Fibroblast of gingiva (primary cell): Measurements from ENCODE around the gene MRPL27.

ENCODE experiments used
- DNase-seq: peaks from one replicate; pipeline ENCODE4 v3.0.0-alpha.2; 2011; ENCODE audit warnings: low read depth

Gene MRPL27

GRCh38 chr17:50360486-50361115 is 12.4 kb downstream of the MRPL27 start:
- DNase-seq, result no peak

DNA sequence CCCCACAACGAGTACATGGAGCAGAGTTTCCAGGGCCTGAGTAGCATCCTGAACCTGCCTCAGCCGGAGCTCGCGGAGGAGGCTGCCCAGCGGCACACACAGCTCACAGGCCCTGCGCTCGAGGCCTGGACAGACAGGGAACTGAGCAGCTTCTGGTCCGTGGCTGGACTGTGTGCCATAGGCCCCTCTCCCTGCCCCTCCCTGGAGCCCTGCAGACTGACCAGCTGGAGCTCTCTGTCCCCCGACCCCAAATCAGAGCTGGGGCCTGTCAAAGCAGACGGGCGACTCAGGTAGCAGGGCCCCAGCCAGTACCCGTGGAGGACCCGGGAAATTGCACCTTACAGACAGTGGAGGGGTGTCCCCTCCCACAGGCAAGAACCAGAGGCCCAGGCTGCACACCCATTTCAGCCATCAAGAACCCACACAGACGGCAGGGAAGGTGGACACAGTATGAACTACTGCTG is 13.0 kb downstream of the MRPL27 start:
- DNase-seq, result no peak

- DNase-seq, result no peak
Observed at GRCh38 chr17:50359005-50359699, 13.8 kb downstream of the MRPL27 start.

DNA sequence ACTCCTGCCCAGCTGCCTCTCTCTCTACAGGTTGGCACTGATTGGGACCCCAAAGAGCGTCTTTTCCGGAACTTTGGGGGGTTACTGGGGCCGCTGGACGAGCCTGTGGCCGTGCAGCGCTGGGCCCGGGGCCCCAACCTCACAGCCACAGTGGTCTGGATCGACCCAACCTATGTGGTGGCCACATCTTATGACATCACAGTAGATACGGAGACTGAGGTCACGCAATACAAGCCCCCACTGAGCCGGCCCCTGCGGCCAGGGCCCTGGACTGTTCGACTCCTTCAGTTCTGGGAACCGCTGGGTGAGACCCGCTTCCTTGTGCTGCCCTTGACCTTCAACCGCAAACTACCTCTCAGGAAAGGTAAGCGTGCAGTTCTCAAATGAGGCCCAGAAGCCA is 14.8 kb downstream of the MRPL27 start:
- no peak for DNase-seq

- DNase-seq, result no peak
Observed at GRCh38 chr17:50356892-50357510, 16.0 kb downstream of the MRPL27 start.

DNA sequence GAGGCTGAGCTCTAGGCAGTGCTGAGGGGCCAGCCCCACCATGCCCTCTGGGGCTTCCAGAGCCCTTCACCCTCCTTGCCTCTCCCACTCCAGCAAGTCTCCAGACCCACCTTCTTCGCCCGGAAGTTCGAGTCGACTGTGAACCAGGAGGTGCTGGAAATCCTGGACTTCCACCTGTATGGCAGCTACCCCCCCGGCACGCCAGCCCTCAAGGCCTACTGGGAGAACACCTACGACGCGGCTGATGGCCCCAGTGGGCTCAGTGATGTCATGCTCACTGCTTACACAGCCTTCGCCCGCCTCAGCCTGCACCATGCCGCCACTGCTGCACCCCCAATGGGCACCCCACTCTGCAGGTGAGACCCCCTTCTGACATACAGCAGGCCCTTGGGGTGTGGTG is 16.6 kb downstream of the MRPL27 start:
- no peak for DNase-seq

- no peak for DNase-seq
Observed at GRCh38 chr17:50355701-50356341, 17.2 kb downstream of the MRPL27 start.

GRCh38 chr17:50355336-50355700 is 17.7 kb downstream of the MRPL27 start:
- DNase-seq, result no peak

DNA sequence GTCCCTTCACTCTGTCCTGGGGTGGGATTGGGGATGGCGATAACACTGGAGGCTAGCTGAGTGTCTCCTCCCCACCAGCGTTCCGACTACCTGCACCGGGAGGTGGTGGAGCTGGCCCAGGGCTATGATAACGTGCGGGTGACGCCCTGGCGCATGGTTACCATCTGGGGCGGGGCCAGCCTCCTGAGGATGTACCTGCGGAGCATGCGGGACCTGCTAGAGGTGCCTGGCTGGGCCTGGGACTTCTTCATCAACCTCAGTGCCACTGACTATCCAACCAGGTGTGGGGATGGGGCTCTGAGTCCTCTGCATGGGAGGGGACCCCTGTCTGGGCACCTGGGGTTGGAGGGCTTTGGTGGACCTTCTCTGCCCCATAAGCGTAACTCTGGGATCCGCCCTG is 18.2 kb downstream of the MRPL27 start:
- no peak for DNase-seq

GRCh38 chr17:50354198-50354597 is 18.8 kb downstream of the MRPL27 start:
- no peak for DNase-seq

DNA sequence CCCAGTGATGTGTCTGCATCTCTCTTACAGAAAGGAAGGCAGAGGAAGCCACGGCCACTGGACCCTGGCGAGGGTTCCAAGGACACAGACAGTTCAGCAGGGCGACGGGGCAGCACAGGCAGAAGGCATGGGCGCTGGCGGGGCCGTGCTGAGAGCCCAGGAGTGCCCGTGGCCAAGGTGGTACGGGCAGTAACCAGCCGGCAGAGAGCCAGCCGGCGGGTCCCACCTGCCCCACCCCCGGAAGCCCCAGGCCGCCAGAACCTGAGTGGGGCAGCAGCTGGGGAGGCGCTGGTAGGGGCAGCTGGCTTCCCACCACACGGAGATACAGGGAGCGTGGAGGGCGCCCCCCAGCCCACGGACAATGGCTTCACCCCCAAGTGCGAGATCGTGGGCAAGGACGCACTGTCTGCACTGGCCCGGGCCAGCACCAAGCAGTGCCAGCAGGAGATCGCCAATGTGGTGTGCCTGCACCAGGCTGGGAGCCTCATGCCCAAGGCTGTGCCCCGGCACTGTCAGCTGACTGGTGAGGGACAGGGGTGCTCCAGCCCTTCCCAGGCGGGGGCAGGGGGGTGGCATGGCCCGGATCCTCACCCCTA is 19.3 kb downstream of the MRPL27 start:
- DNase-seq, result no peak

DNA sequence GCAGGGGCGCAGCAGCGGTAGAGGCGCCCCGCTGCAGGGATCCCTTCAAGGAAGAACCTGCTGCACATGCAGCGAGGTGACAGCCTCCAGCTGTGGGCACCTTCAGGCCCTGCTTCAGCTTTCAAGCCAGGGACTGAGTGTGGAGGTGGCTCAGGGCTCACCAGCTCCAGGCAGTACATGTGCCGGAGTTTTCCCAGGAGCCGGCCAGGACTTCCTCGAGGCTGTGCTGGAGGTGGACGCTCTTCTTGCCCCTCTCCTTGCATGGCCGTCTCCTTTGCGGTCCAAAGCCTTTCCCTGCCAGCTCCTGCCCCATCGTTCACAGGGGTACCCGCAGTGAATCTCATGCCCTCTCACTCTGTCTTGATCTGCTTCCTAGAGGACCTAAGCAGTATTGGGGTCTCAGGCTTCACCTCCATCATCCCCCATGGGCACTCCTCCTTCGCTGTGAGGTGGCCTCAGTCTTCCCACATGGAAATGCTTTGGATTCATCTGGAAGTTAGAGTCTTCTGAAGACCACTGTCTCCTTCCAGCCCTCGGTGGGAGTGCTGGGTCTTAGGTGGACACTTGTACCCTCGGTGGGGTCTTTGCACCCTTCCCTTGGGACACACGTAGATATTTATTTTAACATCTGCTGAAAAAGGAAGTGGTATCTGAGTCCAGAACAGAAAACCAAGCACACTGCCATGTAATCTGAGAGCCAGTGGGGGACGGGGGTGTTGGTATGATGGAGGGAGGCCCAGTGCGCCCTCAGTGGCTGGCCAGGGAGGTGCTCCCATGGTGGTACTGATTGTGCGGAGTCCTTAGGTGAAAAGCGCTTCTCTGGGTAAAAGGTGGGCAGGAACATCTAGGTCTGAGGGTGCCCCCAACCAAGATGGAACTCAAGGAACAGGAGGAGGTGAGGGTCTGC is 20.0 kb downstream of the MRPL27 start:
- no peak for DNase-seq

DNA sequence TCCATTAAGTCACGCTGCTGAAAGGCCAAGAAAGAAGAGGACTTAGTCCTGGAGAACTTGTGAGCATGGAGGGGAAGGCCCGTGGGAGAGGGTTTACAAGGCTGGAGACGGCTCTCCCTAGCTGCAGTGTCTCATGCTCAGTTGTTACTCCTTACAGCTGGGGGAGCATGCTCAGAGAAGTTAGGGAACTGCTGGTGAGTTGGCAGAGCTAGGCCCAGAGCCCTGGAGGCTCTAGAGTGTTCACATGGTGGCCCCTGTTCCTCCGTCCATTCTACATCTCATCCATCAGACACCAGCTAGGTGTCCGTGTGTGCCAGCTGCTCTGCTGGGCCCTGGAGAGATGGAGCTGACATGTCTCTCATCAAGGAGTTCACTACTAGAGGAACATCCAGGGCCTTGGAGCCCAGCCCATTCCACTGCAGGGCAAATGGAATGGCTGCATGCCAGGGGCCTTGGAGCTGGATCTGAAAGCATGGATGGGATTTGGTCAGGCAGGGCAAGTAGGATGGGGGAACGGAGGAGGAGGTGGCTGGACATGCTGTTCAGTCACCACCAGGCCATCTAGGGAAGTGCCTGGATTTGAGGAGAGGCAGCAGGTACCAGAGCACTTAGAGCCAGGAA is 20.8 kb downstream of the MRPL27 start:
- no peak for DNase-seq

DNA sequence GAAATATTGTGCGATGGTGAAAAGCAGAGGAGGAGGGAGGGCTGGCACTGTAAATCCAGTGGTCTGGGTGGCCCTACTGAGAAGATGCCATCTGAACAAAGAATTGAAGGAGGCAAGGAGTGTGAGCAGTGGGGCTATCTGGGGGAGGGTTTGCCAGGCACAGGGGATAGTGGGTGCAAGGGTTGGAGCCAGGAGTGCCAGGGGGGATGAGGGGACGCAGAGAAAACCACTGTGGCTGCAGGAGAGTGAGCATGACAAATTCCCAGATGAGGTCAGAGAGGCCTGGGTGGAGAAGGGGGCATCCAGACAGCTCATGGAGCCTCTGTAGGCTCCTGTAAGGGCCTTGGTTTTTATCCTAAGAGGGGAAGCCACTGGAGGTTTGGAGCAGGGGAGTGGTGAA is 22.3 kb downstream of the MRPL27 start:
- DNase-seq, result no peak

DNA sequence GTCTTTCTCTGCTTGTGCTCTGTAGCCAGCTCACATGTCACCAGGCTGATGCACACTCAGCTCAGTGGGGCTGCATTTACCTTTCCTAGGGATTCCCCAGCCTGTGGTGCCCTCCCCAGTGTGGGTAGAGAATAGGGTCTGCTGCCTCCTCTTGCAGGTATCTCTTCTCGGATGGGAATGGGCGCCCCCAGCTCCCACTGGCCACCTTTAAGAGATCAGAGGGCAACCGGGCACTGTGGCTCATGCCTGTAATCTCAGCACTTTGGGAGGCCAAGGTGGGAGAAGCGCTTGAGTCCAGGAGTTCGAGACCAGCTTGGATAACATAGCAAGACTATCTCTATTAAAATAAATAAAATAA is 23.8 kb downstream of the MRPL27 start:
- no peak for DNase-seq

DNA sequence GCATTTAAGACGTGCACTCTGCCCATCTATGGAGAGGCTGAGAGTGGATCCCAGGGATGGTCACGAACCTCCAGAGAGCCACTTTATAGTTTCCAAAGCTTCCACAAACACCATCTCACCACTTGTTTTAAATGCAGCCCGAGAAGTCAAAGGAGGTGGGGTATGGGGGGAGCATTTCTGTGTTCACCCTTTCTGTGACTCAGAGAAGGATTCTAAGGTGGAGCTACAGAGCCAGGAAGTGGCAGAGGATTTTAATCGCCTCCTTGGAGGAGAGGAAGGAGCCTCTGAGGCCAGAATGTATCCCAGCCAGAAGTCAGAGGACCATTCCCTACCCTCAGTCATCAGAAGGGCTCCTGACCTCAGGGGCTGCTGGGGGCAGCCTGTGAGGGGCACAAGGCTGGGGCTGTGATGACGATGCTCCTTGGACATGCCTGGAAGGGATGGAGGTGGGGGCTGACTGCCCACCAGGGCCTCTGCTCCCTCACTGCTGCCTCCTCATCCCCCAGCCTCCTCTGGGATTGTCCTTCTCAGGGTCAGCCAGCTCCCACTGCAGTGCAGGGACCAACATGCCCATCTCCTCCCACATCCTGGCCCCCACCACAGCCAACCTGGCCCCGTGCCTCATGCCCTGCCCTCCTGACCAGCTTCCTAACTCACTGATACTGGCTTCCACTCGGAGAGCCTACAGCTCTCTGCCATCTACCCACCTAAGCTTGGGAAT is 24.3 kb downstream of the MRPL27 start:
- no peak for DNase-seq

DNA sequence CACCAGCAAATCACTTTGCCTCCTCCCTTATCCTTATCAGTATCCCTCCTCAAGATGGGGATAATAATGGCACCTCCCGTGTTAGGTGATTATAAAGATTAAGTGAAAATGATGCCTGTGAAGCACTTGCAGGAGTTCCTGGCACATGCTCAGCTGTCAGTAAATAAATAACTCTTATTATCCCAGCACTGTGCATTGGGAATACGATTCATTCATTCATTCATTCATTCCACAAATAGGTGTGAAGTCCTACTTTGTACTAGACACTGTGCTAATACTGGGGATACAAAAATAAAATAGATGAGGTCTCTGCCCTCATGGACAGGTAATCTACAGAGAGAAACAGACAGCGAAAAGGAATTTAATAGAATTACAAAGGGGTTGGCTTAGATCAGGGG is 25.1 kb downstream of the MRPL27 start:
- no peak for DNase-seq

DNA sequence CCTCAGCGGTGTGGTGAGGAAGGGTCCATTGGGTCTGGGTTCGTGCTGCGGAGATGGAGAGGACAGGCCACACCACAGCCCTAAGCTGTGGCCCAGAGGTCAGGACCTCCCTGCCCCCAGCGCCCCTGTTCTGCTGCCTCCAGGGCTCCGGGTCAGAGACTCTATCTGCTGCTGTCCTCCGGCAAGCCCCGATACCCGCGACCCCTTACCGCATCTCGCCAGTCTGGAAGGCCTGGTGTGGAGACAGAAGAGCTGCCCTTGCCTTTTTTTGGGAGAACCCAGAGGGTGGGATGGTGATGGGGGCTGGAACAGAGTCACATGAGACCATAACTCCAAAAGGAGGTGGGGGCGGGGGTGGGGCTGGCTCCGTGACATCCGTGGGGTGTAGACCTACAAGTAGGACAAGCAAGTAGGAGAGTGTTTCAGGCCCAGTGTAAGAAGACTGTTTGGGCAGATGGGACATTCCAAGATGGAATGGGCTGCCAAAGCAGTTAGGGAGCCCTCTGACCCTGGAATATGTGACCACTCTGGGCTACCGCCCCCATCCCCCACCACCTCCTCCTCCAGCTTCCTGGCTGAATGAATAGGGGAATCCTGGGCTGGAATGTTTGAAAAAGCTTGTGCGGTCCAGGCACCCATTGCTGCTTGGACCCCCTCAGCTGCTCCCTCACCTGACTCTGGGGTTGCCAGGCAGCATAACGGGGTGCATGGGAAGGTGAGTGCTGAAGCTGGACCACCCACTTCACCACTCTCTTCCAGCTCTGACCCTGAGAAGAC is 25.7 kb downstream of the MRPL27 start:
- no peak for DNase-seq

DNA sequence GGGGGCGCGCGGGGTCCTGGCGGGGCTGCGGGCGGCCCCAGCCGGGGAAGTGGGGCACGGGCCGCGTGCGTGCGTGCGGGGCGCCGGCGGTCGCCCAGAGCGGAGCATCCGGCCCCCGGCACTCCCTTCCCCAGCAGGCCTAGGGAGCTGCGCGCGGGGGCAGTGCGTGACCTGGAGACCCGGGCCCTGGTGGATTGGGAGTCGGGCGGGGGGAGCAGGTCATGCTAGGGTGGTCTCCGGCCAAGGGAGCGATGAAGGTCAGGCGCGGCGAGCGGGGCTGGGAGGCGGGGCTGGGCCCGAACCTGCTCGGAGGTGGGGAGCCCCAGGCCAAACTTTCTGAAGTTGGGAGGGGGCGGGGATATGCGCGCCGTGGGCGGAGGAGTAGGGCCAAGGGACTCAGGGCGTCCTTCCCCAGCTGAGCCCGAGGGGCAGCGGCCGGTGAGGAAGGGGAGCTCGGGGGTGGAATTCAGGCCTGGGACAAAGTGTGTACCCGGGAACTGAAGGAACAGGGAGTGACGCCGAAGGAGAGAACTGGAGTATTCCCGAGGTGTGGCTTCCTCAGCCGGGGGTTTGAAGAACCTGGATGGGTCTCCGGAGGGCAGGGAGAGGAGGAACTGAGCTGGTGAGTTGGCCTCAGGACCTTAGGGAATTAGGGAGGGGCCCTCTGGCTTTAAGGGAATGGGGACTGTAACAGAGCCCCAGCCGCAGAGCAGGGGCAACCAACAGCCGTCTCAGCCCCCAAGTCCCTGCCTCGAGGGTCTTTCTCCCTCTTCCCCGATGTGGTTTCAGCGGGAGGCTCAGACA is 26.5 kb downstream of the MRPL27 start:
- DNase-seq, result no peak
